DND-41 (cell line): ENCODE measurements around the gene NACA.
"Not testable (repeated sequence)": the region's sequence is repeated elsewhere in the genome, so short reads cannot be mapped to it uniquely, and the experiment has no call there.

Experiments used
- ATAC-seq: fragments of 200-7000 bp; cut with Tn5 transposase; 3 replicates; pipeline ENCODE4 v1.9.1; 2021; ENCODE audit warnings: low read depth; ENCODE audit not compliant: insufficient read depth
- DNase-seq: peaks from one replicate; pipeline ENCODE4 v3.0.0-alpha.2; 2020
- H2AFZ ChIP-seq: 2 replicates; pipeline ENCODE4 v1.6.0; 2012; ENCODE audit warnings: low read depth, low read length
- H3K27ac ChIP-seq: 2 replicates; pipeline ENCODE4 v1.5.1; 2012; ENCODE audit warnings: low read length, inconsistent platforms
- H3K27me3 ChIP-seq: fragments of 200-600 bp; sonication (generic); 2 replicates; pipeline ENCODE4 v1.6.0; 2012; ENCODE audit warnings: low read length, mild to moderate bottlenecking, inconsistent platforms; ENCODE audit not compliant: insufficient read depth, poor library complexity
- H3K36me3 ChIP-seq: 2 replicates; pipeline ENCODE4 v1.5.1; 2012; ENCODE audit warnings: low read length, inconsistent platforms; ENCODE audit not compliant: insufficient read depth
- H3K4me1 ChIP-seq: 2 replicates; pipeline ENCODE4 v1.5.1; 2012; ENCODE audit warnings: mild to moderate bottlenecking, low read length; ENCODE audit not compliant: insufficient read depth
- H3K4me2 ChIP-seq: 2 replicates; pipeline ENCODE4 v1.6.0; 2012; ENCODE audit warnings: mild to moderate bottlenecking, moderate library complexity, low read length, inconsistent platforms; ENCODE audit not compliant: insufficient read depth
- H3K4me3 ChIP-seq, 2 experiments: fragments of 200-600 bp in 1 of 2; shearing (Covaris generic) in 1 of 2; 2 replicates each; pipeline ENCODE4 v1.5.1; 2012 to 2016; ENCODE audit warnings: inconsistent platforms in 2 of 2, low read length in 2 of 2, mild to moderate bottlenecking in 2 of 2, low read depth in 1 of 2, moderate library complexity in 1 of 2
- H3K79me2 ChIP-seq: 2 replicates; pipeline ENCODE4 v1.6.0; 2012; ENCODE audit warnings: low read length, inconsistent platforms; ENCODE audit not compliant: insufficient read depth
- H3K9ac ChIP-seq: 2 replicates; pipeline ENCODE4 v1.6.0; 2012; ENCODE audit warnings: low read depth, mild to moderate bottlenecking, inconsistent platforms, low read length, moderate library complexity
- H3K9me3 ChIP-seq: 2 replicates; pipeline ENCODE4 v1.5.1; 2012; ENCODE audit warnings: low read length, moderate library complexity, mild to moderate bottlenecking, inconsistent platforms; ENCODE audit not compliant: insufficient read depth, severe bottlenecking
- H4K20me1 ChIP-seq: 2 replicates; pipeline ENCODE4 v1.6.0; 2012; ENCODE audit warnings: low read length; ENCODE audit not compliant: insufficient read depth
- EZH2 ChIP-seq: IDR thresholded peaks from 3 replicates; pipeline ENCODE4 v1.6.1; 2012; ENCODE audit warnings: borderline replicate concordance, low read depth, mild to moderate bottlenecking, moderate library complexity, low read length, inconsistent platforms; ENCODE audit not compliant: severe bottlenecking
- TF ChIP-seq, protein P1 (sequence below): IDR thresholded peaks from 2 replicates; pipeline ENCODE4 v1.5.1; 2012; ENCODE audit warnings: borderline replicate concordance, low read length, moderate library complexity, mild to moderate bottlenecking; ENCODE audit not compliant: poor library complexity, severe bottlenecking; ENCODE audit errors: extremely low read depth

Gene NACA

GRCh38 chr12:56759263-56759908 lies 34.3 kb upstream of the NACA start:
- Histone ChIP-seq H3K4me1 (no peaks in the 10 kb centered on the region), H3K79me2 (no peaks in the 10 kb centered on the region), H3K4me3 (no peak overlapping the region), H4K20me1 (no peaks in the 10 kb centered on the region), H2AFZ (no peak overlapping the region), H3K27ac (no peak overlapping the region), H3K27me3 (no peaks in the 10 kb centered on the region), H3K4me2 (no peak overlapping the region), H3K9me3 (peaks cover 6% of the 10 kb centered on the region), H3K9ac (no peak overlapping the region), H3K36me3 (no peaks in the 10 kb centered on the region)
- DNase-seq (no peak), ATAC-seq (no peak)
- no peak for TF ChIP-seq EZH2
- TF ChIP-seq, protein P1, sequence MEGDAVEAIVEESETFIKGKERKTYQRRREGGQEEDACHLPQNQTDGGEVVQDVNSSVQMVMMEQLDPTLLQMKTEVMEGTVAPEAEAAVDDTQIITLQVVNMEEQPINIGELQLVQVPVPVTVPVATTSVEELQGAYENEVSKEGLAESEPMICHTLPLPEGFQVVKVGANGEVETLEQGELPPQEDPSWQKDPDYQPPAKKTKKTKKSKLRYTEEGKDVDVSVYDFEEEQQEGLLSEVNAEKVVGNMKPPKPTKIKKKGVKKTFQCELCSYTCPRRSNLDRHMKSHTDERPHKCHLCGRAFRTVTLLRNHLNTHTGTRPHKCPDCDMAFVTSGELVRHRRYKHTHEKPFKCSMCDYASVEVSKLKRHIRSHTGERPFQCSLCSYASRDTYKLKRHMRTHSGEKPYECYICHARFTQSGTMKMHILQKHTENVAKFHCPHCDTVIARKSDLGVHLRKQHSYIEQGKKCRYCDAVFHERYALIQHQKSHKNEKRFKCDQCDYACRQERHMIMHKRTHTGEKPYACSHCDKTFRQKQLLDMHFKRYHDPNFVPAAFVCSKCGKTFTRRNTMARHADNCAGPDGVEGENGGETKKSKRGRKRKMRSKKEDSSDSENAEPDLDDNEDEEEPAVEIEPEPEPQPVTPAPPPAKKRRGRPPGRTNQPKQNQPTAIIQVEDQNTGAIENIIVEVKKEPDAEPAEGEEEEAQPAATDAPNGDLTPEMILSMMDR, result no peak

GRCh38 chr12:56758728-56759262 lies 33.7 kb upstream of the NACA start:
- Histone ChIP-seq H3K36me3 (no peaks in the 10 kb centered on the region), H3K9me3 (peaks cover 6% of the 10 kb centered on the region), H3K27me3 (no peaks in the 10 kb centered on the region), H4K20me1 (no peaks in the 10 kb centered on the region), H2AFZ (no peak overlapping the region), H3K4me3 (no peak overlapping the region), H3K79me2 (no peaks in the 10 kb centered on the region), H3K4me1 (peaks cover 3% of the 10 kb centered on the region; the same call in 1 of the 2 replicates), H3K27ac (no peak overlapping the region), H3K9ac (no peak overlapping the region), H3K4me2 (no peak overlapping the region)
- DNase-seq, result no peak
- TF ChIP-seq, protein P1, result no peak
- TF ChIP-seq EZH2, result no peak
- ATAC-seq, result no peak

DNA sequence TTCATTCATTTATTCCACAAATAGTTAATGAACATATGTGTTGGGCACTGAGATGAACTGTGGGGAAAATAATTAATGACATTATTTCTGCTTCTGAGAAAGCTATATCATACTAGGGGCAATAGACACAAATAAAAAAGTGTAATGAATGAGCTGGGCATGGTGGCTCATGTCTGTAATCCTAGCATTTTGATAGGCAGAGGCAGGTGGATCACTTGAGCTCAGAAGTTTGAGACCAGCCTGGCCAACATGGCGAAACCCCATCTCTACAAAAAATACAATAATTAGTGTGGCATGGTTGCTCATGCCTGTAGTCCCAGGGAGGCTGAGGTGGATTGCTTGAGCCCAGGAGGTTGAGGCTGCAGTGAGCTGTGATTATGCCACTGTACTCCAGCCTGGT lies 32.9 kb upstream of the NACA start:
- not testable (repeated sequence) for H3K4me2 ChIP-seq, ATAC-seq, H3K9ac ChIP-seq, H3K9me3 ChIP-seq, H3K36me3 ChIP-seq, H3K4me3 ChIP-seq, H2AFZ ChIP-seq, DNase-seq, H4K20me1 ChIP-seq, H3K79me2 ChIP-seq, H3K27me3 ChIP-seq, H3K27ac ChIP-seq
- peaks cover 11% of the 10 kb centered on the region for H3K4me1 ChIP-seq

DNA sequence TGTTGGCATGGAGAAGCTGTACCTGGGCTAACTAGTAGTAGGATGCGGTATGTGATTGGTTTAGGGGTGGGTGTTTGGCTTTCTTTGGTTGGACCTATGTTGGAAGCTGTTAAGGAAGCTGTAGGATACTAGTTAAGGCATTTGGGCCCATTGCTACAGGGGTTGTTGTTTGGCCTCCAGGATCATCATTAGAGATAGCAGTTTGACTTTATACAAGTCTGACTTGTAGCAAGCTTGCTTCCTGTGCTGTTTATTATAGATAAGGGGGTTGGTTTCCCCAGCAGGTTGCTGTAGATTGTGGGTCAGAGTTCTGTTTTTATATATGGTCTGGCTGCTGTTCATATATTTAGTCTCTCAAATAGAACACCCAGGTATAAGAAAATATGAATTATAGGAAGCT lies 28.5 kb upstream of the NACA start:
- Histone ChIP-seq H2AFZ (no peak overlapping the region), H3K4me3 (no peak overlapping the region), H3K27ac (no peak overlapping the region), H3K4me2 (peak overlapping the region; percentile 61; the same call in 1 of the 2 replicates), H3K27me3 (no peaks in the 10 kb centered on the region), H4K20me1 (no peaks in the 10 kb centered on the region), H3K4me1 (peaks cover 41% of the 10 kb centered on the region), H3K36me3 (peaks cover 16% of the 10 kb centered on the region), H3K9ac (no peak overlapping the region), H3K79me2 (peaks cover 42% of the 10 kb centered on the region), H3K9me3 (peaks cover 3% of the 10 kb centered on the region)
- TF ChIP-seq, protein P1, result no peak
- TF ChIP-seq EZH2, result no peak
- DNase-seq, result no peak
- no peak for ATAC-seq
